AG04449 (cell line): ENCODE measurements around the gene SLC43A3.
A peak's percentile ranks its signal among the peaks of the same experiment; 100 is the strongest.

Experiments
- CTCF ChIA-PET: fragments of 350-600 bp; formaldehyde crosslinking; extraction: SDS; loops from one replicate; lab custom pipeline; 2021; ENCODE audit warnings: antibody characterized with exemption; lab: Yijun Ruan, JAX
- POLR2A ChIA-PET: fragments of 400-600, 350-600 bp; formaldehyde crosslinking; extraction: SDS; loops from one replicate; lab custom pipeline; 2020; ENCODE audit warnings: antibody characterized with exemption, inconsistent platforms; lab: Yijun Ruan, JAX
- DNase-seq: peaks from one replicate; pipeline ENCODE4 v3.0.0-alpha.2; 2010; ENCODE audit warnings: low read depth, low spot score
- H3K4me3 ChIP-seq: 2 replicates; pipeline ENCODE4 v1.5.1; 2011; ENCODE audit warnings: low read depth, mild to moderate bottlenecking, control low read depth, low read length
- CTCF ChIP-seq: IDR thresholded peaks from one replicate; pipeline ENCODE4 v1.5.1; 2011; ENCODE audit warnings: mild to moderate bottlenecking, moderate library complexity, low read length, control low read depth, inconsistent platforms; ENCODE audit not compliant: insufficient read depth; ENCODE audit errors: missing control alignments

The SLC43A3 gene

GRCh38 chr11:57426929-57427726 lies at the start of gene SLC43A3:
SLC43A3 (minus strand) TSS chr11:57427121; CDS start chr11:57426172, 949 bp downstream.
- CTCF ChIA-PET: interaction anchor here (0.9 to 3.2 kb wide), 7 partner anchors 30 to 214 kb away, joined by 3 to 25 read pairs (median 6); no protein-coding TSS in a partner anchor
- peak; percentile 66 for DNase-seq
- POLR2A ChIA-PET: interaction anchor here (1.0 kb wide), 1 partner anchor 16 kb away, joined by 3 read pairs; no protein-coding TSS in a partner anchor

GRCh38 chr11:57476047-57476756 lies 49.3 kb upstream of the SLC43A3 start:
- TF ChIP-seq CTCF: no peak
- DNase-seq: no peak
- ChIA-PET POLR2A (no interaction called here), CTCF (interaction anchor here (10.4 to 11.0 kb wide), 2 partner anchors 18 to 19 kb away, joined by 140 to 191 read pairs; partner anchors contain the start of gene RTN4RL2)
- H3K4me3 ChIP-seq: no peak overlapping the region

More at GRCh38 chr11:57426929-57427726, at the start of gene SLC43A3:
- no peak for TF ChIP-seq CTCF
- H3K4me3 ChIP-seq: peak within 1 kb of the TSS; percentile 55

GRCh38 chr11:57475671-57476046 lies 48.7 kb upstream of the SLC43A3 start:
- H3K4me3 ChIP-seq: no peak overlapping the region
- no peak for DNase-seq
- CTCF ChIA-PET: interaction anchor here (1.5 to 11.0 kb wide), 5 partner anchors 8 to 52 kb away, joined by 8 to 140 read pairs (median 36); partner anchors contain the start of gene RTN4RL2
- POLR2A ChIA-PET: no interaction called here
- TF ChIP-seq CTCF: no peak

DNA sequence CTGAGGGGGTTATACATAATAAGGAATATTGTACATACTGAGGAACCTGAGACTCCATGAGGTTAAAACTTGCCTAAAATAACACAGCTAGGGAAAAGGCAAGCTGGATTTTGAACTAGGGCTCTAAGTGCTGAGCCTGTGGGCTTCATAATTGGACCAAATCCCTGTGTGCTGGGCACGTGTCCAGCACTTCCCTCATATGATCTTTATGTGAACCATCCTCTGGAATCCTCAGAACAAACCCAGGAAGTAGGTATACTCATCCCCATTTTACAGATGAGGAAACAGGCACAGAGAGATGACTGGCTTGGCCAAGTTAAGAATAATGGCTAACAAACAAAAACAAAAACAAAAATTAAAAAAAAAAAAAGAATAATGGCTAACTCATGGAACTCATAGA lies 48.3 kb upstream of the SLC43A3 start:
- no peak for DNase-seq
- no peak for TF ChIP-seq CTCF
- ChIA-PET CTCF (interaction anchor here (0.9 to 8.7 kb wide), 6 partner anchors 7 to 53 kb away, joined by 4 to 125 read pairs (median 11); partner anchors contain the start of gene RTN4RL2), POLR2A (no interaction called here)
- H3K4me3 ChIP-seq: no peak overlapping the region

DNA sequence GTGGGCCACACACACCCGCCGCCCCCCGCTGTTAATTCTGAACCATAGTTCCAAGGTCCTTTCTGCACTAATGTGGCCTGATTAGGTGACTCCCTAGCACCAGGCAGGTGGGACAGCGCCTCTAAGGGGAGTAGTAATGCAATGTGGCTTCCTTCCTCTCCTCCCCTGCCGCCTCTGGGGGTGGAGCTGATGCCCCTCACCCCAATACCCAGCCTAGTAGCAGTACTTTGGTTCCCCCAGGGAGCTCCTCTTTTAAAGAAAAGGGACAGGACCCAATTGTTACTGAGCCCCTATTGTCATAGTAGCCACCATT lies 47.8 kb upstream of the SLC43A3 start:
- no peak for DNase-seq
- POLR2A ChIA-PET: no interaction called here

More for the DNA sequence above, 47.8 kb upstream of the SLC43A3 start:
- CTCF ChIA-PET: interaction anchor here (0.9 to 8.7 kb wide), 6 partner anchors 8 to 53 kb away, joined by 4 to 125 read pairs (median 11); partner anchors contain the start of gene RTN4RL2
- no peak overlapping the region for H3K4me3 ChIP-seq
- TF ChIP-seq CTCF: no peak
